Sigmoid colon (tissue), 4 donors: ENCODE measurements around the gene ILK.

Source experiments
- EP300 ChIP-seq, 4 donors: sonication (generic); formaldehyde crosslinking; IDR thresholded peaks; one replicate each; pipeline ENCODE4 v1.6.1; 2017; ENCODE audit warnings: antibody characterized with exemption in 4 of 4
- POLR2A ChIP-seq, 2 donors: fragments of 450-650 bp; IDR thresholded peaks; one replicate each; pipeline ENCODE4 v1.6.1; 2016; ENCODE audit warnings: antibody characterized with exemption in 2 of 2, mild to moderate bottlenecking in 2 of 2, moderate library complexity in 2 of 2
- POLR2AphosphoS5 ChIP-seq, 4 donors: sonication (generic); formaldehyde crosslinking; IDR thresholded peaks; one replicate each; pipeline ENCODE4 v1.6.1; 2017; ENCODE audit warnings: antibody characterized with exemption in 4 of 4
- TF ChIP-seq, protein P1 (sequence below), 4 experiments: fragments of 450-650 bp in 3 of 4; fragments of 200-600 bp in 1 of 4; IDR thresholded peaks; one replicate each; pipeline ENCODE4 v1.5.1; 2016 to 2019; ENCODE audit warnings: antibody characterized with exemption in 4 of 4, mild to moderate bottlenecking in 3 of 4, moderate library complexity in 2 of 4

GRCh38 chr11:6629892-6630631 lies 26.5 kb downstream of the ILK start:
- TF ChIP-seq, protein P1, sequence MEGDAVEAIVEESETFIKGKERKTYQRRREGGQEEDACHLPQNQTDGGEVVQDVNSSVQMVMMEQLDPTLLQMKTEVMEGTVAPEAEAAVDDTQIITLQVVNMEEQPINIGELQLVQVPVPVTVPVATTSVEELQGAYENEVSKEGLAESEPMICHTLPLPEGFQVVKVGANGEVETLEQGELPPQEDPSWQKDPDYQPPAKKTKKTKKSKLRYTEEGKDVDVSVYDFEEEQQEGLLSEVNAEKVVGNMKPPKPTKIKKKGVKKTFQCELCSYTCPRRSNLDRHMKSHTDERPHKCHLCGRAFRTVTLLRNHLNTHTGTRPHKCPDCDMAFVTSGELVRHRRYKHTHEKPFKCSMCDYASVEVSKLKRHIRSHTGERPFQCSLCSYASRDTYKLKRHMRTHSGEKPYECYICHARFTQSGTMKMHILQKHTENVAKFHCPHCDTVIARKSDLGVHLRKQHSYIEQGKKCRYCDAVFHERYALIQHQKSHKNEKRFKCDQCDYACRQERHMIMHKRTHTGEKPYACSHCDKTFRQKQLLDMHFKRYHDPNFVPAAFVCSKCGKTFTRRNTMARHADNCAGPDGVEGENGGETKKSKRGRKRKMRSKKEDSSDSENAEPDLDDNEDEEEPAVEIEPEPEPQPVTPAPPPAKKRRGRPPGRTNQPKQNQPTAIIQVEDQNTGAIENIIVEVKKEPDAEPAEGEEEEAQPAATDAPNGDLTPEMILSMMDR (IDR thresholded peaks at IDR 0.05): no peak
- TF ChIP-seq POLR2AphosphoS5 (IDR thresholded peaks at IDR 0.05) (no peak), POLR2A (IDR thresholded peaks at IDR 0.05) (no peak), EP300 (IDR thresholded peaks at IDR 0.05) (no peak)
